ENCODE measurements around the gene RD3L. TPM values are rescaled to one million over a fixed set of nuclear protein-coding genes. Genes with fewer than 3 reads are reported as not detected.

Gene RD3L
- total RNA-seq, 1 experiment from 2014 or later, result not detected

- Histone ChIP-seq H3K27me3 (ENCODE audit: insufficient read depth, low read length) (no peaks in the 10 kb centered on the region), H2BK12ac (ENCODE audit: insufficient read length, low read depth, low read length) (no peak overlapping the region), H3T11ph (ENCODE audit: low read length) (no peak overlapping the region), H3K23ac (ENCODE audit: insufficient read length, low read depth, low read length) (no peak overlapping the region), H3K79me2 (ENCODE audit: insufficient read depth, low read length) (no peaks in the 10 kb centered on the region), H3K4me1 (ENCODE audit: insufficient read depth, low read length) (no peaks in the 10 kb centered on the region), H4K91ac (ENCODE audit: insufficient read length, low read depth, low read length) (no peak overlapping the region), H3K4ac (ENCODE audit: low read depth, low read length) (no peak overlapping the region), H3K4me2 (ENCODE audit: insufficient read depth, insufficient read length, low read length) (no peak overlapping the region), H3K18ac (ENCODE audit: insufficient read length, low read depth, low read length) (no peak overlapping the region), H2BK120ac (ENCODE audit: low read depth, low read length, poor library complexity, severe bottlenecking) (no peak overlapping the region), H3K56ac (ENCODE audit: insufficient read length, low read depth, low read length) (no peak overlapping the region), H3K79me1 (ENCODE audit: insufficient read depth, low read depth, low read length, poor library complexity, severe bottlenecking) (no peaks in the 10 kb centered on the region), H3K27ac (ENCODE audit: insufficient read length, low read depth, low read length) (no peak overlapping the region), H3K9ac (ENCODE audit: extremely low read depth, insufficient read length, low read length) (no peak overlapping the region), H2BK20ac (ENCODE audit: low read depth, low read length, poor library complexity, severe bottlenecking) (no peak overlapping the region), H3K14ac (ENCODE audit: insufficient read depth, low read length) (no peak overlapping the region), H2BK15ac (ENCODE audit: low read depth, low read length) (no peak overlapping the region), H4K20me1 (ENCODE audit: control insufficient read depth, insufficient read depth, insufficient read length) (no peaks in the 10 kb centered on the region), H3K9me3 (ENCODE audit: control insufficient read depth, low read depth, low read length) (no peaks in the 10 kb centered on the region), H2BK5ac (ENCODE audit: insufficient read length, low read length) (no peak overlapping the region), H3K23me2 (ENCODE audit: insufficient read length, low read depth, low read length, poor library complexity, severe bottlenecking) (no peaks in the 10 kb centered on the region), H2AK5ac (ENCODE audit: insufficient read length, low read length) (no peak overlapping the region), H2AFZ (ENCODE audit: low read length) (no peak overlapping the region), H4K8ac (replicated peaks; ENCODE audit: insufficient read length, low read depth, low read length) (no peak overlapping the region), H4K5ac (ENCODE audit: insufficient read length, low read depth, low read length) (no peak overlapping the region)
- peaks cover 6 to 10% (median 7%) of the 10 kb centered on the region in 3 experiments; a peak in 6 of 7 replicates for H3K36me3 Mint-ChIP-seq (ENCODE audit: insufficient read depth in 1 of 3, low read depth in 3 of 3)
- peaks cover 46 to 48% of the 10 kb centered on the region in 2 experiments for H3K9me3 Mint-ChIP-seq
- H3K27ac Mint-ChIP-seq, result no peak overlapping the region
- H3K4me3 Mint-ChIP-seq, result no peak overlapping the region
- no peak for DNase-seq
- no CpG with 5 or more reads among the region's 1 CpG for WGBS (ENCODE audit: extremely low coverage, insufficient read length, low lambda C conversion rate)
- no peaks in the 10 kb centered on the region; the same call in 1 of the 2 replicates for H3K27me3 Mint-ChIP-seq (ENCODE audit: low read depth)
- no peak for TF ChIP-seq CTCF (conservative IDR thresholded peaks at IDR 0.05)
- peaks cover 0 to 2% of the 10 kb centered on the region in 2 experiments; a peak in 1 of 4 replicates for H3K4me1 Mint-ChIP-seq
Observed at GRCh38 chr14:103989034-103989433, 46.7 kb upstream of the RD3L start.

Measured in H9 (cell line).